K562 (cell line): ENCODE measurements around the gene PHKG1. TPM values are rescaled to one million over a fixed set of nuclear protein-coding genes. Genes with fewer than 3 reads are reported as not detected.

Source experiments
- ATAC-seq: fragments of 200-7000 bp; cut with Tn5 transposase; 3 replicates; pipeline ENCODE4 v1.9.1; 2020; ENCODE audit warnings: moderate library complexity
- Bru-seq: library from RNA; stranded (reverse); fragments of 400-500 nt; gene quantifications from one replicate; lab custom pipeline; 2021; lab: Mats Ljungman, UMichigan
- BruChase-seq, 2 experiments: library from RNA; stranded (reverse); fragments of 400-500 nt; gene quantifications; one replicate each; lab custom pipeline; 2021; lab: Mats Ljungman, UMichigan
- BruUV-seq: library from RNA; stranded (reverse); fragments of 400-500 nt; replicated peaks from 2 replicates; lab custom pipeline; 2021; lab: Mats Ljungman, UMichigan
- CTCF ChIA-PET: fragments of 300-600 bp; formaldehyde crosslinking; extraction: SDS; loops from one replicate; lab custom pipeline; 2021; ENCODE audit warnings: low intra/inter-chr PET ratio; lab: Yijun Ruan, JAX
- POLR2A ChIA-PET: fragments of 300-600, 350-650 bp; sonication (Branson Sonifier 250); formaldehyde crosslinking; extraction: SDS; loops from one replicate; lab custom pipeline; 2021; ENCODE audit warnings: antibody characterized with exemption, inconsistent platforms; lab: Yijun Ruan, JAX
- DNase-seq, 4 experiments: peaks; one replicate each; pipeline versions ENCODE4 v3.0.0 to v3.0.0-alpha.2; 2011 to 2018; ENCODE audit warnings: low spot score in 3 of 4, mixed read lengths in 3 of 4; ENCODE audit errors: extremely low read depth in 1 of 4
- FAIRE-seq: peaks from 2 replicates; lab custom pipeline; 2011; peaks lifted over from hg19 to GRCh38; lab: Jason Lieb, UNC
- H2AFZ ChIP-seq: 2 replicates; pipeline ENCODE4 v1.6.0; 2011; ENCODE audit warnings: low read depth, low read length, control low read depth, inconsistent platforms
- H3K27ac ChIP-seq: fragments of 200-600 bp; 3 replicates; pipeline ENCODE4 v1.8.0; 2011; ENCODE audit warnings: low read depth, mild to moderate bottlenecking, control low read depth, inconsistent platforms, low read length, moderate library complexity, mixed read lengths; ENCODE audit errors: extremely low read depth
- H3K27me3 ChIP-seq, 2 experiments: fragments of 300-600 bp in 1 of 2; 2 replicates in 1 of 2; 3 replicates in 1 of 2; pipeline versions ENCODE4 v1.6.0 to v1.8.0; 2011; ENCODE audit warnings: inconsistent platforms in 2 of 2, low read length in 2 of 2, mild to moderate bottlenecking in 1 of 2, mixed read lengths in 1 of 2, moderate library complexity in 1 of 2; ENCODE audit not compliant: control insufficient read depth in 2 of 2, insufficient read depth in 2 of 2
- H3K36me3 ChIP-seq: fragments of 300-600 bp; 3 replicates; pipeline ENCODE4 v1.8.0; 2011; ENCODE audit warnings: mild to moderate bottlenecking, low read length, inconsistent platforms; ENCODE audit not compliant: control insufficient read depth, insufficient read depth
- H3K4me1 ChIP-seq, 2 experiments: fragments of 200-600 bp in 1 of 2; replicated peaks in 1 of 2; 2 replicates in 1 of 2; 3 replicates in 1 of 2; pipeline versions ENCODE4 v1.5.1 to v1.8.0; 2011; ENCODE audit warnings: inconsistent platforms in 2 of 2, low read length in 2 of 2, mild to moderate bottlenecking in 1 of 2, mixed read lengths in 1 of 2, moderate library complexity in 1 of 2; ENCODE audit not compliant: control insufficient read depth in 2 of 2, insufficient read depth in 2 of 2
- H3K4me2 ChIP-seq: 2 replicates; pipeline ENCODE4 v1.6.1; 2011; ENCODE audit warnings: low read length, control low read depth, inconsistent platforms, mixed read lengths; ENCODE audit not compliant: insufficient read depth
- H3K4me3 ChIP-seq: fragments of 200-600 bp; sonication (generic), shearing (Covaris generic); 2 replicates; pipeline ENCODE4 v1.5.1; 2016; ENCODE audit warnings: control low read depth, inconsistent platforms
- H3K79me2 ChIP-seq: fragments of 200-600 bp; 3 replicates; pipeline ENCODE4 v1.8.0; 2011; ENCODE audit warnings: low read length, inconsistent platforms; ENCODE audit not compliant: control insufficient read depth, insufficient read depth
- H3K9ac ChIP-seq, 2 experiments: 2 replicates each; pipeline versions ENCODE4 v1.6.0 to v1.6.1; 2011; ENCODE audit warnings: low read depth in 2 of 2, low read length in 2 of 2, control low read depth in 1 of 2, inconsistent platforms in 1 of 2, mild to moderate bottlenecking in 1 of 2, mixed read lengths in 1 of 2; ENCODE audit not compliant: insufficient read depth in 1 of 2
- H3K9me1 ChIP-seq: one replicate; pipeline ENCODE4 v1.6.0; 2011; ENCODE audit warnings: inconsistent platforms, mild to moderate bottlenecking, low read length, moderate library complexity; ENCODE audit not compliant: control insufficient read depth, insufficient read depth
- H3K9me3 ChIP-seq: replicated peaks from 2 replicates; pipeline ENCODE4 v1.5.1; 2011; ENCODE audit warnings: low read depth, low read length, inconsistent platforms; ENCODE audit not compliant: control insufficient read depth, insufficient read depth
- H4K20me1 ChIP-seq: replicated peaks from 2 replicates; pipeline ENCODE4 v1.6.1; 2011; ENCODE audit warnings: low read length, inconsistent platforms, mixed read lengths; ENCODE audit not compliant: control insufficient read depth, insufficient read depth
- ETV1 ChIP-seq: fragments of 450-650 bp; conservative IDR thresholded peaks from 2 replicates; pipeline ENCODE4 v1.6.1; 2016; ENCODE audit warnings: missing genetic modification characterization, control low read depth, low read depth, missing compliant biosample characterization
- NFIC ChIP-seq: fragments of 450-650 bp; IDR thresholded peaks from 2 replicates; pipeline ENCODE4 v1.6.1; 2017; ENCODE audit warnings: mild to moderate bottlenecking, inconsistent platforms
- POLR2G ChIP-seq: fragments of 200-400 bp; formaldehyde crosslinking; IDR thresholded peaks from 2 replicates; pipeline ENCODE4 v1.6.1; 2017; ENCODE audit warnings: low read depth, mild to moderate bottlenecking, antibody characterized with exemption, low read length, moderate library complexity
- RAD21 ChIP-seq, 2 experiments: fragments of 250-450 bp in 1 of 2; fragments of 450-650 bp in 1 of 2; sonication (Bioruptor Pico) in 1 of 2; formaldehyde crosslinking in 1 of 2; IDR thresholded peaks in 1 of 2; conservative IDR thresholded peaks in 1 of 2; 2 replicates each; pipeline versions ENCODE4 v1.4.0 to v1.8.0; 2020 to 2022; ENCODE audit warnings: mild to moderate bottlenecking in 2 of 2, moderate library complexity in 1 of 2
- SMC3 ChIP-seq: conservative IDR thresholded peaks from 2 replicates; pipeline ENCODE4 v1.6.1; 2011; ENCODE audit warnings: low read depth, low read length, improper control_type of control experiment; ENCODE audit not compliant: insufficient read depth
- ZNF444 ChIP-seq: fragments of 250-450 bp; sonication (Bioruptor Pico); IDR thresholded peaks from 2 replicates; pipeline ENCODE4 v1.4.0; 2020; ENCODE audit warnings: mild to moderate bottlenecking, moderate library complexity
- ZNF830 ChIP-seq: fragments of 250-450 bp; sonication (Bioruptor Pico); IDR thresholded peaks from 2 replicates; pipeline ENCODE4 v1.5.0; 2021; ENCODE audit warnings: mild to moderate bottlenecking
- WGBS: fragments of 100-300 bp; shearing (Covaris generic); methylation state at CpG from one replicate; pipeline ENCODE4 v1.1.6; 2016; ENCODE audit warnings: low coverage, mixed read lengths; ENCODE audit not compliant: insufficient coverage; ENCODE audit errors: missing lambda C conversion rate; 5-methylcytosine and 5-hydroxymethylcytosine counted together
- in situ Hi-C: fragments of 300-500 bp; cut with MboI; formaldehyde crosslinking; loops from 4 replicates; pipeline ENCODE4 v1.15.0; 2018; ENCODE audit warnings: inconsistent platforms, mixed read lengths
- intact Hi-C: fragments of 100-400 bp; cut with micrococcal nuclease; formaldehyde crosslinking; loops from 2 replicates; pipeline ENCODE4 v1.14.2; 2022
- long read RNA-seq, 3 experiments: library from polyadenylated mRNA in 2 of 3; library from RNA in 1 of 3; unstranded in 2 of 3; stranded (forward) in 1 of 3; transcript quantifications; one replicate each; pipeline ENCODE4 v2.0.0, GENCODE V29; 2019 to 2022
- polyA minus RNA-seq, 3 experiments: library from RNA; depleted of rRNA, polyadenylated mRNA; stranded (reverse); fragments of >200 nt; gene quantifications; 2 replicates each; pipeline ENCODE4 v1.2.3, GENCODE V29; 2011
- polyA plus RNA-seq, 8 experiments: library from polyadenylated mRNA; depleted of rRNA in 4 of 8; stranded (reverse) in 5 of 8; unstranded in 3 of 8; fragments of >200 nt; fragmentation: Nextera tagmentation in 2 of 8; fragmentation: Illumina TruSeq in 1 of 8; extraction: Ambion mirVana in 2 of 8; extraction: Trizol in 1 of 8; gene quantifications; 2 replicates each; pipeline versions ENCODE4 v1.2.1 to v1.2.3, GENCODE V29; 2011 to 2014; ENCODE audit warnings: inconsistent platforms in 1 of 8, missing spikeins in 1 of 8
- total RNA-seq, 7 experiments: library from RNA; depleted of rRNA in 6 of 7; stranded (reverse); fragments of >200 nt in 6 of 7; fragmentation: Illumina TruSeq in 2 of 7; extraction: Trizol in 2 of 7; gene quantifications; 2 replicates each; pipeline versions ENCODE4 v1.2.1 to v1.2.3, GENCODE V29; 2011 to 2021; ENCODE audit warnings: low replicate concordance in 1 of 7
- TF ChIP-seq, protein P1 (sequence below), 3 experiments: IDR thresholded peaks in 2 of 3; conservative IDR thresholded peaks in 1 of 3; 2 replicates each; pipeline ENCODE4 v1.5.1; 2011 to 2012; ENCODE audit warnings: low read length in 3 of 3, mild to moderate bottlenecking in 3 of 3, control low read depth in 2 of 3, improper control_type of control experiment in 1 of 3, inconsistent platforms in 1 of 3, low read depth in 1 of 3, mixed read lengths in 1 of 3, moderate library complexity in 1 of 3; ENCODE audit not compliant: insufficient read depth in 2 of 3

Gene PHKG1
- total RNA-seq (2011; cell fraction: chromatin; rRNA removed; ENCODE audit: low replicate concordance) = 5.2 and 12.2 TPM in 2 replicates
- total RNA-seq (2011; cell fraction: nucleolus; rRNA removed) = 5.0 and 5.3 TPM in 2 replicates
- total RNA-seq (2011; cell fraction: nucleoplasm; rRNA removed) = 5.3 and 5.5 TPM in 2 replicates
- 0.73 and 0.82 TPM in 2 replicates for total RNA-seq (2014; rRNA removed)
- 0.13 and 0.47 TPM in 2 replicates for total RNA-seq (2014; rRNA removed; fragmentation: Illumina TruSeq; extraction: Trizol)
- total RNA-seq (2015; rRNA removed; fragmentation: Illumina TruSeq; extraction: Trizol) = 0.53 and 0.83 TPM in 2 replicates
- 0.29 and 0.40 TPM in 2 replicates for total RNA-seq (2021)
- 0.78 and 1.9 TPM in 2 replicates for polyA plus RNA-seq (2011; rRNA removed)
- polyA plus RNA-seq (2011; cell fraction: cytosol; rRNA removed) = 0.28 and 0.40 TPM in 2 replicates
- 2.6 and 4.9 TPM in 2 replicates for polyA plus RNA-seq (2011; cell fraction: nucleus; rRNA removed)
- 0.70 and 1.3 TPM in 2 replicates for polyA plus RNA-seq (2012)
- polyA plus RNA-seq (2014; fragmentation: Illumina TruSeq; extraction: Trizol) = 0.46 and 0.69 TPM in 2 replicates
- under 1 TPM; 0.10 to 0.11 TPM for polyA plus RNA-seq (2014; fragmentation: Nextera tagmentation; extraction: Ambion mirVana)
- 0.27 and 0.45 TPM in 2 replicates for polyA plus RNA-seq (2014; rRNA removed)
- 0.98 and 1.3 TPM in 2 replicates for polyA minus RNA-seq (2011; rRNA and poly(A)+ RNA removed)
- not detected in 2 replicates for polyA minus RNA-seq (2011; cell fraction: cytosol; rRNA and poly(A)+ RNA removed)
- polyA minus RNA-seq (2011; cell fraction: nucleus; rRNA and poly(A)+ RNA removed) = 1.8 and 2.1 TPM in 2 replicates
- percentile 44 among the genes with signal in this experiment for Bru-seq, nascent RNA
- percentile 52 among the genes with signal in this experiment for BruChase-seq, experiment 1, labeled RNA remaining after a 2-hour chase
- percentile 60 among the genes with signal in this experiment for BruChase-seq, experiment 2, labeled RNA remaining after a 6-hour chase
- long read RNA-seq, experiment 1, partial matches to known transcripts = 0 of 8 reads
- long read RNA-seq, experiment 1, other reads (novel, unspliced or antisense) = 8 of 8 reads
- long read RNA-seq, experiment 2 = 0 reads
- long read RNA-seq, experiment 3, partial matches to known transcripts = 0 of 9 reads
- long read RNA-seq, experiment 3, other reads (novel, unspliced or antisense) = 9 of 9 reads

DNA sequence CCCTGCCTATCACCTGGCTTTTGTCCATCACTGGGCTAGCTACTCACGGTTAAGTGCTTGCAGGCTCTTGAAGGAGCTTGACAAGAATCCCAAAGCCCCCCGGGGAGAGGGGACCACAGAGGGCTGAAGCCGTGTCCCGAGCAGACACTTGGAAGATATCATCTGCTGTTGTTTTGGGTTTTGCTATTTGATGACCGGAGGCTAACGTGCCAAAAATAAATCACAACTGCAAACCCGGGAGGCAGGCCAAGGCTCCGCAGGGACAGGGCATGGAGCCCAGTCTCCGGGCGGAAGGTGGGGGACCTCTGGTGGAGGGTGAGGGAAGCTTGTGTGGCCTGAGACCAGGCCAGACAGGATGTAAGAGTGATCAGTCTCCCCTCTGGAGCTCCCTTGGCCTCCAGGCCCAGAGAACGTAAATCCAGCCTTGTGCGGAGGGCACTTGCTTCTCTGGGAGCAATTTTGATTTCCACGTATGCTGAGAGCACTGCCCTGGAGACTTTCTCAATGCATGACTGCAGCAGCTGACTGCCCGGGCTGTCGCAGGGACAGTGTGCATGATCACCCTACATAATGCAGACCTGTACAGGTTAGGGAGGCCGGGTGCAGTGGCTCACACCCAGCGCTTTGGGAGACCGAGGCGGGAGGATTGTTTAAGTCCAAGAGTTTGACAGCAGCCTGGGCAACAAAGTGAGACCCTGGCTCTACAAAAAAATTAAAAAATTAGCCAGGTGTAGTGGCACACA, at the start of gene PHKG1:
TSS of gene PHKG1 (minus strand) at position 164 of the 743 bp plus-strand sequence. CDS start 4,011 bp downstream, outside the sequence.
- Histone ChIP-seq H3K27me3 (no peaks in the 10 kb centered on the region), H2AFZ (no peak within 1 kb of the TSS), H3K4me2 (no peak within 1 kb of the TSS), H3K79me2 (no peaks in the 10 kb centered on the region), H3K9ac (no peak within 1 kb of the TSS), H3K4me1 (0 out of 5 replicates have a peak, but pooled peaks cover 0 to 5% of the 10 kb centered on the region in 2 experiments), H3K27ac (no peak within 1 kb of the TSS), H3K9me1 (peaks cover 2% of the 10 kb centered on the region), H4K20me1 (no peaks in the 10 kb centered on the region), H3K36me3 (peaks cover 4% of the 10 kb centered on the region; the same call in 1 of the 3 replicates), H3K4me3 (no peak within 1 kb of the TSS), H3K9me3 (no peaks in the 10 kb centered on the region)
- no TSS peak for BruUV-seq
- intact Hi-C loops (no loop called here), in situ Hi-C loops (no loop called here)
- FAIRE-seq = peak; percentile 80
- DNase-seq = peak; percentile 33 to 67 (median 48)
- ATAC-seq = peak; percentile 88
- CTCF ChIA-PET = no interaction called here
- 38% methylated on average over 18 of the region's 19 CpGs for WGBS
- POLR2A ChIA-PET = interaction anchor here (0.7 to 3.3 kb wide), 4 partner anchors 10 to 18 kb away, joined by 3 to 16 read pairs (median 4); no protein-coding TSS in a partner anchor
- TF ChIP-seq SMC3 (0 out of 2 replicates have a peak, but pooled peaks have one; percentile 24), ETV1 (tag) (peak; percentile 69), NFIC (0 out of 2 replicates have a peak, but pooled peaks have one; percentile 19), ZNF444 (CRISPR knock-in tag) (no peak), ZNF830 (CRISPR knock-in tag) (no peak), POLR2G (0 out of 2 replicates have a peak, but pooled peaks have one; percentile 22), RAD21 (CRISPR knock-in tag; conservative IDR thresholded peaks at IDR 0.05 in 1 of 2, IDR thresholded peaks at IDR 0.05 in 1 of 2) (peak; percentile 27 to 66; a peak in 3 of 4 replicates)
- TF ChIP-seq, protein P1, sequence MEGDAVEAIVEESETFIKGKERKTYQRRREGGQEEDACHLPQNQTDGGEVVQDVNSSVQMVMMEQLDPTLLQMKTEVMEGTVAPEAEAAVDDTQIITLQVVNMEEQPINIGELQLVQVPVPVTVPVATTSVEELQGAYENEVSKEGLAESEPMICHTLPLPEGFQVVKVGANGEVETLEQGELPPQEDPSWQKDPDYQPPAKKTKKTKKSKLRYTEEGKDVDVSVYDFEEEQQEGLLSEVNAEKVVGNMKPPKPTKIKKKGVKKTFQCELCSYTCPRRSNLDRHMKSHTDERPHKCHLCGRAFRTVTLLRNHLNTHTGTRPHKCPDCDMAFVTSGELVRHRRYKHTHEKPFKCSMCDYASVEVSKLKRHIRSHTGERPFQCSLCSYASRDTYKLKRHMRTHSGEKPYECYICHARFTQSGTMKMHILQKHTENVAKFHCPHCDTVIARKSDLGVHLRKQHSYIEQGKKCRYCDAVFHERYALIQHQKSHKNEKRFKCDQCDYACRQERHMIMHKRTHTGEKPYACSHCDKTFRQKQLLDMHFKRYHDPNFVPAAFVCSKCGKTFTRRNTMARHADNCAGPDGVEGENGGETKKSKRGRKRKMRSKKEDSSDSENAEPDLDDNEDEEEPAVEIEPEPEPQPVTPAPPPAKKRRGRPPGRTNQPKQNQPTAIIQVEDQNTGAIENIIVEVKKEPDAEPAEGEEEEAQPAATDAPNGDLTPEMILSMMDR (IDR thresholded peaks at IDR 0.05 in 2 of 3, conservative IDR thresholded peaks at IDR 0.05 in 1 of 3; ENCODE audit: insufficient read depth in 2 of 3, low read depth in 1 of 3, low read length in 3 of 3) = peak; percentile 54 to 59 (median 56); a peak in 5 of 6 replicates
